ENCODE results near the gene EIF2AK3. TPM values are rescaled to one million over a fixed set of nuclear protein-coding genes. Genes with fewer than 3 reads are reported as not detected.

The EIF2AK3 gene
- total RNA-seq, 1 experiment from 2014 or later, result 11.3 TPM

GRCh38 chr2:88530081-88530480, 97.2 kb downstream of the EIF2AK3 start:
- TF ChIP-seq CTCF (IDR thresholded peaks at IDR 0.05) (no peak), POLR2AphosphoS5 (IDR thresholded peaks at IDR 0.05; ENCODE audit: low read depth, low read length) (no peak), SIN3A (IDR thresholded peaks at IDR 0.05; ENCODE audit: borderline replicate concordance, insufficient read depth, low read depth, low read length) (no peak), TCF7L2 (IDR thresholded peaks at IDR 0.05; ENCODE audit: low read depth, low read length) (no peak)
- TF ChIP-seq, protein P1, sequence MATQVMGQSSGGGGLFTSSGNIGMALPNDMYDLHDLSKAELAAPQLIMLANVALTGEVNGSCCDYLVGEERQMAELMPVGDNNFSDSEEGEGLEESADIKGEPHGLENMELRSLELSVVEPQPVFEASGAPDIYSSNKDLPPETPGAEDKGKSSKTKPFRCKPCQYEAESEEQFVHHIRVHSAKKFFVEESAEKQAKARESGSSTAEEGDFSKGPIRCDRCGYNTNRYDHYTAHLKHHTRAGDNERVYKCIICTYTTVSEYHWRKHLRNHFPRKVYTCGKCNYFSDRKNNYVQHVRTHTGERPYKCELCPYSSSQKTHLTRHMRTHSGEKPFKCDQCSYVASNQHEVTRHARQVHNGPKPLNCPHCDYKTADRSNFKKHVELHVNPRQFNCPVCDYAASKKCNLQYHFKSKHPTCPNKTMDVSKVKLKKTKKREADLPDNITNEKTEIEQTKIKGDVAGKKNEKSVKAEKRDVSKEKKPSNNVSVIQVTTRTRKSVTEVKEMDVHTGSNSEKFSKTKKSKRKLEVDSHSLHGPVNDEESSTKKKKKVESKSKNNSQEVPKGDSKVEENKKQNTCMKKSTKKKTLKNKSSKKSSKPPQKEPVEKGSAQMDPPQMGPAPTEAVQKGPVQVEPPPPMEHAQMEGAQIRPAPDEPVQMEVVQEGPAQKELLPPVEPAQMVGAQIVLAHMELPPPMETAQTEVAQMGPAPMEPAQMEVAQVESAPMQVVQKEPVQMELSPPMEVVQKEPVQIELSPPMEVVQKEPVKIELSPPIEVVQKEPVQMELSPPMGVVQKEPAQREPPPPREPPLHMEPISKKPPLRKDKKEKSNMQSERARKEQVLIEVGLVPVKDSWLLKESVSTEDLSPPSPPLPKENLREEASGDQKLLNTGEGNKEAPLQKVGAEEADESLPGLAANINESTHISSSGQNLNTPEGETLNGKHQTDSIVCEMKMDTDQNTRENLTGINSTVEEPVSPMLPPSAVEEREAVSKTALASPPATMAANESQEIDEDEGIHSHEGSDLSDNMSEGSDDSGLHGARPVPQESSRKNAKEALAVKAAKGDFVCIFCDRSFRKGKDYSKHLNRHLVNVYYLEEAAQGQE (IDR thresholded peaks at IDR 0.05; ENCODE audit: insufficient read depth in 1 of 2, low read depth in 2 of 2, low read length in 1 of 2), result no peak
- in situ Hi-C loops (cut with HindIII; ENCODE audit: low pct_unique_long_range_greater_than_20kb, low sequenced_read_pairs) (no loop called here), intact Hi-C loops (cut with micrococcal nuclease; ENCODE audit: unreplicated experiment) (no loop called here)
- no peaks in the 10 kb centered on the region for H3K36me3 ChIP-seq (ENCODE audit: control insufficient read depth, insufficient read depth, low read length)
- H3K27ac ChIP-seq (ENCODE audit: low read length), result no peak overlapping the region
- H3K9me3 ChIP-seq (ENCODE audit: control insufficient read depth, insufficient read depth, low read depth, low read length), result no peaks in the 10 kb centered on the region
- H3K27me3 ChIP-seq (ENCODE audit: control insufficient read depth, insufficient read depth, low read length), result no peaks in the 10 kb centered on the region
- DNase-seq (ENCODE audit: low read depth, low spot score), result no peak
- ATAC-seq, result no peak
- BruUV-seq (replicated peaks), result no TSS peak
- CTCF ChIA-PET, result no interaction called here
- POLR2A ChIA-PET, result no interaction called here
- no peaks in the 10 kb centered on the region for H3K4me1 ChIP-seq (ENCODE audit: control insufficient read depth, insufficient read depth, low read length)
- no peak overlapping the region for H3K4me3 ChIP-seq (ENCODE audit: low read depth in 2 of 2, low read length in 2 of 2)

DNA sequence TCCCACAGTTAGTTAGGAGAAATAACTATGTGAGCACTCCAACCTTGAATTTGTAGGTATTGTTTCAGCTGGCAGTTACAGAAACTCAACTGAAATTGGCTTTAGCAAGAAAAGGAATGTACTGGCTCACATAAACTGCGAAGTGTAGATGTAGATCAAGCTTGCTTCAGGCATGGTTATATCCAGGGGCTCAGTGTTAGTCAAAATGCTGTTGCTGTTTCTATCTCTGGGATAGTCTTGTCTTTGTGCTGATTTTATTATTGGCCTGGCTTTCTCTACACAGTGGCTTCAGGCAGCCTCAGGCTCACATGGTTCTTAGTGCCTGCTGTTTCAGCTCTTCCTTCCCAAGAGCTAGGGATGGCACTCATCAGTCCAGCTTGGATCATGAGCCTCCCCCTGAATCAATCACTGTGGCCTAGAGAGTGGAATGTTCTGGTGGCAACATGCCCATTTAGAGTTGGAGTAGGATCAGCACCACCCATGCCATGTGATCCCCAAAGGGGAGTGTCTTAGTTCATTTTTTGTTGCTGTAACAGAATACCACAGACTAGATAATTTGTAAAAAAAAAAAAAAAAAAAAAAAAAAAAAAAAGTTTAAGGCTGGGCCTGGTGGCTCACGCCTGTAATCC, 105.7 kb downstream of the EIF2AK3 start:
- intact Hi-C loops (cut with micrococcal nuclease; ENCODE audit: unreplicated experiment) (no loop called here), in situ Hi-C loops (cut with HindIII; ENCODE audit: low pct_unique_long_range_greater_than_20kb, low sequenced_read_pairs) (no loop called here)
- H3K27ac ChIP-seq (ENCODE audit: low read length), result no peak overlapping the region
- BruUV-seq (replicated peaks), result no TSS peak
- H3K36me3 ChIP-seq (ENCODE audit: control insufficient read depth, insufficient read depth, low read length), result no peaks in the 10 kb centered on the region
- ChIA-PET CTCF (no interaction called here), POLR2A (no interaction called here)
- DNase-seq (ENCODE audit: low read depth, low spot score), result no peak
- no peak for TF ChIP-seq CTCF (IDR thresholded peaks at IDR 0.05)
- TF ChIP-seq SIN3A (IDR thresholded peaks at IDR 0.05; ENCODE audit: borderline replicate concordance, insufficient read depth, low read depth, low read length), result no peak
- TF ChIP-seq TCF7L2 (IDR thresholded peaks at IDR 0.05; ENCODE audit: low read depth, low read length), result no peak
- TF ChIP-seq POLR2AphosphoS5 (IDR thresholded peaks at IDR 0.05; ENCODE audit: low read depth, low read length), result no peak
- TF ChIP-seq, protein P1 (IDR thresholded peaks at IDR 0.05; ENCODE audit: insufficient read depth in 1 of 2, low read depth in 2 of 2, low read length in 1 of 2), result no peak
- H3K9me3 ChIP-seq (ENCODE audit: control insufficient read depth, insufficient read depth, low read depth, low read length), result no peaks in the 10 kb centered on the region
- ATAC-seq, result no peak
- no peaks in the 10 kb centered on the region for H3K4me1 ChIP-seq (ENCODE audit: control insufficient read depth, insufficient read depth, low read length)
- H3K4me3 ChIP-seq (ENCODE audit: low read depth in 2 of 2, low read length in 2 of 2), result no peak overlapping the region
- no peaks in the 10 kb centered on the region for H3K27me3 ChIP-seq (ENCODE audit: control insufficient read depth, insufficient read depth, low read length)

Measured in Panc1 (cell line).